SK-MEL-5 (cell line): Measurements from ENCODE around the gene CSF2RB. TPM values are rescaled to one million over a fixed set of nuclear protein-coding genes. Genes with fewer than 3 reads are reported as not detected.

ENCODE experiments used
- DNase-seq: peaks from one replicate; pipeline ENCODE4 v3.0.0-alpha.2; 2016; ENCODE audit warnings: low read depth, low spot score
- in situ Hi-C: cut with HindIII; loops from 2 replicates; pipeline ENCODE4 v1.10.0; 2016; ENCODE audit warnings: low sequenced_read_pairs, high pct_unique_total_duplicates, low pct_unique_long_range_greater_than_20kb
- total RNA-seq: library from RNA; depleted of rRNA; stranded (reverse); fragments of >200 nt; shearing (Covaris generic); gene quantifications from 2 replicates; pipeline ENCODE4 v1.2.3, GENCODE V29; 2014

Gene CSF2RB
- total RNA-seq, 1 experiment from 2014 or later: not detected

GRCh38 chr22:36910461-36910860, 3.0 kb upstream of the CSF2RB start:
- in situ Hi-C loops: no loop called here
- DNase-seq: no peak

GRCh38 chr22:36911887-36912661, 1.4 kb upstream of the CSF2RB start:
- DNase-seq: no peak

GRCh38 chr22:36912694-36913426, 568 bp upstream of the CSF2RB start:
- in situ Hi-C loops: no loop called here
- no peak for DNase-seq

More at GRCh38 chr22:36911887-36912661, 1.4 kb upstream of the CSF2RB start:
- in situ Hi-C loops: no loop called here

- no peak for DNase-seq
- in situ Hi-C loops: no loop called here
Observed at GRCh38 chr22:36914390-36914752, 943 bp downstream of the CSF2RB start.

- DNase-seq: no peak
- in situ Hi-C loops: no loop called here
Observed at GRCh38 chr22:36916034-36916433, 2.6 kb downstream of the CSF2RB start.

GRCh38 chr22:36918586-36919284, 5.3 kb downstream of the CSF2RB start:
- DNase-seq: no peak
- in situ Hi-C loops: no loop called here

GRCh38 chr22:36921309-36922104, 8.1 kb downstream of the CSF2RB start:
- in situ Hi-C loops: no loop called here
- no peak for DNase-seq

- no peak for DNase-seq
- in situ Hi-C loops: no loop called here
Observed at GRCh38 chr22:36922105-36922608, 8.7 kb downstream of the CSF2RB start.

GRCh38 chr22:36922711-36923110, 9.3 kb downstream of the CSF2RB start:
- in situ Hi-C loops: no loop called here
- no peak for DNase-seq

- in situ Hi-C loops: no loop called here
- DNase-seq: no peak
Observed at GRCh38 chr22:36923131-36923788, 9.8 kb downstream of the CSF2RB start.

GRCh38 chr22:36924151-36924698, 10.8 kb downstream of the CSF2RB start:
- in situ Hi-C loops: no loop called here
- no peak for DNase-seq

GRCh38 chr22:36925388-36926290, 12.2 kb downstream of the CSF2RB start:
- DNase-seq: no peak
- in situ Hi-C loops: no loop called here

- no peak for DNase-seq
- in situ Hi-C loops: no loop called here
Observed at GRCh38 chr22:36926309-36926708, 12.9 kb downstream of the CSF2RB start.

GRCh38 chr22:36926721-36927435, 13.4 kb downstream of the CSF2RB start:
- no peak for DNase-seq
- in situ Hi-C loops: no loop called here

GRCh38 chr22:36927671-36928070, 14.2 kb downstream of the CSF2RB start:
- in situ Hi-C loops: no loop called here
- DNase-seq: no peak
